ENCODE results near the gene M1AP.

DNA sequence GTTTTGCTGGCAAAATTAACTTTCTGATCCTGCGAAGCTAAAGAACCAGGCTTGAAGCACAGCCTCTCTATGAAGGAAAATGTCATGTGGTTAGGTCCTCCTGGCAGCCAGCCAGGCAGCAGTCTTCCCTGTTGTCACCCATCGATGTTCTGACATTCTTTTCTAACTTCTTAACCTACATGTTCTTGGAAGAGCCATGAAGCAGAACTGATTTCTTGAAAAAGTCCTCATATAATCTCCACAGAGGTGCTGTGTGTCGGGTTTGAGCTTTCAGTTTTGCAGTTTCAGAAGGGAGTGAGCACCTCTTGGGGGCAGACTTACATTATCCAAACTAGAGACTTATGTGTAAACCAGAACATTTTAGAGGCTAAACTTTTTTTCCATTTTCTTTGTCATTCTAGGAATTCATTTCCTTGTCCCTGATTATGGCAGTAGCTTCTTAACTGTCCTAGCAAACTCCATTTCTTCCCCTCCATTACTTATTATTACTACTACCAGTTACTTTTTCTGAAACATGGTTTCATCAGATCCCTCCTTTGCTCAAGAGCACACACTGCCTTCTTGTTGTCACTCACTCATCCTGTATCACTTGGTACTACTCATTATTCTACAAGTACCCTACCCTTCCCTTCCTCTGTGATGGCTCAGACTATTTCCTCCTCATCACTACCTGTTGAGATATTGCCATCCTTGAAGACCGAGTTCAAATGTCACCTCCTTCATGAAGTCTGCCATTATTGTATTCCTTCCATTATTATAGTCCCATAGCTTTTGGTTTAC lies 62.5 kb downstream of the M1AP start:
- TF ChIP-seq, protein P1, sequence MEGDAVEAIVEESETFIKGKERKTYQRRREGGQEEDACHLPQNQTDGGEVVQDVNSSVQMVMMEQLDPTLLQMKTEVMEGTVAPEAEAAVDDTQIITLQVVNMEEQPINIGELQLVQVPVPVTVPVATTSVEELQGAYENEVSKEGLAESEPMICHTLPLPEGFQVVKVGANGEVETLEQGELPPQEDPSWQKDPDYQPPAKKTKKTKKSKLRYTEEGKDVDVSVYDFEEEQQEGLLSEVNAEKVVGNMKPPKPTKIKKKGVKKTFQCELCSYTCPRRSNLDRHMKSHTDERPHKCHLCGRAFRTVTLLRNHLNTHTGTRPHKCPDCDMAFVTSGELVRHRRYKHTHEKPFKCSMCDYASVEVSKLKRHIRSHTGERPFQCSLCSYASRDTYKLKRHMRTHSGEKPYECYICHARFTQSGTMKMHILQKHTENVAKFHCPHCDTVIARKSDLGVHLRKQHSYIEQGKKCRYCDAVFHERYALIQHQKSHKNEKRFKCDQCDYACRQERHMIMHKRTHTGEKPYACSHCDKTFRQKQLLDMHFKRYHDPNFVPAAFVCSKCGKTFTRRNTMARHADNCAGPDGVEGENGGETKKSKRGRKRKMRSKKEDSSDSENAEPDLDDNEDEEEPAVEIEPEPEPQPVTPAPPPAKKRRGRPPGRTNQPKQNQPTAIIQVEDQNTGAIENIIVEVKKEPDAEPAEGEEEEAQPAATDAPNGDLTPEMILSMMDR (IDR thresholded peaks at IDR 0.05 in 8 of 11, conservative IDR thresholded peaks at IDR 0.05 in 3 of 11) = no peak
- no peak for TF ChIP-seq POLR2A (IDR thresholded peaks at IDR 0.05)

Data from spleen (tissue), 7 donors.